Forelimb muscle (tissue), 1 donor: ENCODE measurements around the gene DPEP1. TPM values are rescaled to one million over a fixed set of nuclear protein-coding genes. Genes with fewer than 3 reads are reported as not detected.
"Not testable (repeated sequence)": the region's sequence is repeated elsewhere in the genome, so short reads cannot be mapped to it uniquely, and the experiment has no call there.

Experiments
- DNase-seq: peaks from one replicate; pipeline ENCODE4 v3.0.0-alpha.2; 2013; ENCODE audit warnings: low read depth
- polyA plus RNA-seq: library from polyadenylated mRNA; unstranded; fragments of 120-200 nt; gene quantifications from one replicate; pipeline ENCODE4 v1.2.1, GENCODE V29; 2013; ENCODE audit not compliant: insufficient read length

DPEP1 gene
- 0.72 TPM for polyA plus RNA-seq

- DNase-seq: no peak
These were observed at the start of gene DPEP1 for GRCh38 chr16:89613231-89613953. Gene DPEP1, plus strand, starts transcription at chr16:89613642. Its CDS starts 16,769 bp downstream, at chr16:89630411.

GRCh38 chr16:89564476-89565255 lies 48.8 kb upstream of the DPEP1 start:
- DNase-seq: no peak

- DNase-seq: no peak
These were observed 48.3 kb upstream of the DPEP1 start for GRCh38 chr16:89565256-89565505.

- no peak for DNase-seq
These were observed 47.7 kb upstream of the DPEP1 start for GRCh38 chr16:89565506-89566372.

- no peak for DNase-seq
These were observed 45.5 kb upstream of the DPEP1 start for GRCh38 chr16:89567656-89568594.

GRCh38 chr16:89569506-89570341 lies 43.7 kb upstream of the DPEP1 start:
- no peak for DNase-seq

GRCh38 chr16:89570342-89570923 lies 43.0 kb upstream of the DPEP1 start:
- no peak for DNase-seq

- DNase-seq: not testable (repeated sequence)
These were observed 42.4 kb upstream of the DPEP1 start for GRCh38 chr16:89570983-89571598.

- no peak for DNase-seq
These were observed 41.8 kb upstream of the DPEP1 start for GRCh38 chr16:89571636-89572035.

- DNase-seq: no peak
These were observed 41.4 kb upstream of the DPEP1 start for GRCh38 chr16:89572073-89572484.

GRCh38 chr16:89572485-89573205 lies 40.8 kb upstream of the DPEP1 start:
- no peak for DNase-seq

- DNase-seq: no peak
These were observed 39.4 kb upstream of the DPEP1 start for GRCh38 chr16:89573826-89574680.

- no peak for DNase-seq
These were observed 38.7 kb upstream of the DPEP1 start for GRCh38 chr16:89574681-89575246.

- no peak for DNase-seq
These were observed 37.9 kb upstream of the DPEP1 start, which contains the start of gene CPNE7 for GRCh38 chr16:89575247-89576152. Gene CPNE7, plus strand, starts transcription at chr16:89575758. Its CDS starts 140 bp downstream, at chr16:89575898.

GRCh38 chr16:89576153-89577054 lies 37.0 kb upstream of the DPEP1 start:
- DNase-seq: no peak
